Endothelial cell (in vitro differentiated cells): Measurements from ENCODE around the gene UBAC1. TPM values are rescaled to one million over a fixed set of nuclear protein-coding genes. Genes with fewer than 3 reads are reported as not detected.

ENCODE experiments used
- DNase-seq: peaks from one replicate; pipeline ENCODE4 v3.0.0; 2021; ENCODE audit warnings: low spot score
- H3K27ac Mint-ChIP-seq: one replicate; pipeline ENCODE4 v1.8.0; 2021; ENCODE audit warnings: mixed read lengths, inconsistent platforms; ENCODE audit not compliant: unreplicated experiment
- H3K27me3 Mint-ChIP-seq: one replicate; pipeline ENCODE4 v1.8.0; 2021; ENCODE audit warnings: mild to moderate bottlenecking, moderate library complexity, mixed read lengths, inconsistent platforms; ENCODE audit not compliant: unreplicated experiment
- H3K36me3 Mint-ChIP-seq: one replicate; pipeline ENCODE4 v1.8.0; 2021; ENCODE audit warnings: mild to moderate bottlenecking, low read depth, mixed read lengths, inconsistent platforms; ENCODE audit not compliant: unreplicated experiment
- H3K4me1 Mint-ChIP-seq: one replicate; pipeline ENCODE4 v1.8.0; 2021; ENCODE audit warnings: mild to moderate bottlenecking, mixed read lengths, inconsistent platforms; ENCODE audit not compliant: unreplicated experiment
- H3K4me3 Mint-ChIP-seq: one replicate; pipeline ENCODE4 v1.8.0; 2021; ENCODE audit warnings: mild to moderate bottlenecking, mixed read lengths, inconsistent platforms; ENCODE audit not compliant: unreplicated experiment
- H3K9me3 Mint-ChIP-seq: one replicate; pipeline ENCODE4 v1.8.0; 2021; ENCODE audit warnings: mixed read lengths, inconsistent platforms; ENCODE audit not compliant: unreplicated experiment
- CTCF ChIP-seq: fragments of 200-600 bp; sonication (generic); IDR thresholded peaks from one replicate; pipeline ENCODE4 v1.5.0; 2021; ENCODE audit warnings: antibody characterized with exemption; ENCODE audit not compliant: unreplicated experiment
- total RNA-seq: library from RNA; stranded (reverse); fragmentation: NEBNext Ultra II Directional; extraction: Animal tissue kit (Norgen Biotek cat#: 25700); gene quantifications from one replicate; pipeline ENCODE4 v1.2.1, GENCODE V29; 2021; ENCODE audit not compliant: unreplicated experiment

Gene UBAC1
- total RNA-seq, 1 donor from 2014 or later: 46.8 TPM

DNA sequence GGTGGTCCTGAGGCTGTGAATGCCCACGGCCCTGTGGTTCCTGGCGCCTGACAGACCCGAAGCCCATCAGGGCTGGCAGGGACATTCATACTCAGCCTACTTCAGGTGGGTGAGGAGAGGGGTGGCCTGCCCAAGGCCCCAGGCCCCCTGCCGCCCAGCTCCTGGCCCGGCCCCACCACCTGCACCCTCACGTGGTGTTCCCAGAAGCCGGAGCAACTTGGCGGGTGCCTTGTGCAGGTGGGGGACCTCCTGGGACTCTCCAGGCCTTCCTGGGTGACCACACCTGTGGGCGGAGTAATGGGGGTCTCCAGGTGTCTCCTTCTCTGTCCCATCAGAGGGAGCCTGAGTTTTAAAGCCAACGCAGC lies 36.8 kb upstream of the UBAC1 start:
- H3K9me3 Mint-ChIP-seq: no peaks in the 10 kb centered on the region
- H3K36me3 Mint-ChIP-seq: no peaks in the 10 kb centered on the region
- no peak for DNase-seq
- H3K4me1 Mint-ChIP-seq: peaks cover 5% of the 10 kb centered on the region
- peaks cover 2% of the 10 kb centered on the region for H3K27me3 Mint-ChIP-seq
- TF ChIP-seq CTCF: no peak
- H3K27ac Mint-ChIP-seq: no peak overlapping the region
- H3K4me3 Mint-ChIP-seq: no peak overlapping the region

DNA sequence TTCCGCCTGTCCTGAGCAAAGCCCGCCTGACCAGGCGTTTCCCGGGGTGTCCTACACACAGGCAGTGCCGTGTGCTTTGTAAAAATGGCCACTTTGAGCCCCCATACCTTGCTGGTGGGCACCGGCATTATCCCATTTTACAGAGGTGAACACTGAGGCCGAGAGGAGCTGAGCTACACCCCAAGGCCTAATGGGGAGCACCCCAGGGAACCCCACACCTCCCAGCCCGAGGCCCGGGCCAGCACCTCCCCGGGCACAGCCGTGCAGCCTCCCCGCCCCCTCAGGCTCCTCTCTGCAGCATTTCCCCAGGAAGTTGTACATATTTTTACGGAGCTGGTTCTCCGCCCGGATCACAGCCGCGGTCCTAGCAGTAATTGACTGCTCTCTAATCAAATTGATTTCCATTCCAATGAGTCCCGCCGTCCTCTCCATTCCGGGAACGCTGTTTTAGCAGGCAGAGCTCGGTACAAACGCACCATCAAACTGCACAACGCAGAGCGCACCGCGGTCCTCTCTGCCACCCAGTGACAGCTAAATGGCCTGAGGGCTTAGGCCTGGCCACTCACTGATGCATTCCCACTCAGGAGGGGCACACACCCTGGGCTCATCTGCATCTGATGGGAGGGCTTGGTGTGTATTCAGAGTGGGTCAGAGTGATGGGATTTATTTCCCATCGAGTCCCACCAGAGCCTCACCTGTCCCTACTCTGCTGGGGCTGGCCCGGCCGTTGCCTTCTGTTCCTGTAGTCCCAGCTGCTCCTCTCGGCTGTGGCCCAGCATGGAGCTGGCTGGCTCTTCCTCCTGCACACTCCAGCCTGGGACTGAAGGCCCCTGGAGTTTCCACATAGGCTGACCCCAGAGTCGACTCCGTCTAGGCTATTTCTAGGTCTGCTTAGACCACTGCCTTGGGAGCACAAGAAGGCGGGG lies 36.2 kb upstream of the UBAC1 start:
- H3K4me1 Mint-ChIP-seq: peaks cover 5% of the 10 kb centered on the region

GRCh38 chr9:135995816-135996215 lies 34.6 kb upstream of the UBAC1 start:
- peaks cover 8% of the 10 kb centered on the region for H3K4me1 Mint-ChIP-seq
- H3K27ac Mint-ChIP-seq: no peak overlapping the region
- H3K9me3 Mint-ChIP-seq: no peaks in the 10 kb centered on the region
- H3K27me3 Mint-ChIP-seq: peaks cover 5% of the 10 kb centered on the region
- H3K36me3 Mint-ChIP-seq: no peaks in the 10 kb centered on the region
- DNase-seq: no peak
- no peak for TF ChIP-seq CTCF
- H3K4me3 Mint-ChIP-seq: no peak overlapping the region

More for the DNA sequence above, 36.2 kb upstream of the UBAC1 start:
- H3K27ac Mint-ChIP-seq: no peak overlapping the region
- no peaks in the 10 kb centered on the region for H3K36me3 Mint-ChIP-seq
- peaks cover 2% of the 10 kb centered on the region for H3K27me3 Mint-ChIP-seq
- H3K9me3 Mint-ChIP-seq: no peaks in the 10 kb centered on the region
- DNase-seq: no peak
- H3K4me3 Mint-ChIP-seq: no peak overlapping the region
- no peak for TF ChIP-seq CTCF

DNA sequence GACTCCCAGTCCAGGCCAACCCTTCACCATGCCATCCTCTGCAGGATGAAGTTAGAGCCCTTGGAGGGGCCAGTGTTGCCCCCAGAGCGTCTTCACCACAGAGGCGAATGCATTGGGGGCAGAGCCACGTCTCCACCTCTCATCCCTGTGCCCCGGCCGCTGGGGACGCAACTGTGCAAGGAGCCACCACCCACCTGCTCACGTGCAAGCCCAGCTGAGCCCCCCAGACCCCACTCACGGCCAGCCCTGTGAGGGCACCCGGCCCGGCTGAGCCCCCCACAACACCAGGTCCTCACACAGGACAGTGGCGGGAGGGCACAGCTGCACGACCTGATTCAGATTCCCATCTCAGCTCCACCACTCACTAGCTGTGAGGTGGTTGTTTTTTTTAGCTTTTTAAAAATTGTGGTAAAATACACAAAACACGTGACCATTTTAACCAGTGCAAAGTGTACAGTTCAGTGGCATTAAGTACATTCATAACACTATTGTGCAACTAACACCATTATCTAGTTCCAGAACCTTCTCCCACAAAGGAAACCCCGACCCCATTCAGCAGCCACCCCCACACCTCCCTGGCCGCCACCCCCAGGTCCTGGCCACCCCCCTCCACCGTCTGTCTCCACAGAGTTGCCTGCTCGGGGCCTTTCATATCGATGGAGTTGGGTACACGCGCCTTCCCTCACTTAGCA lies 33.5 kb upstream of the UBAC1 start:
- Mint-ChIP-seq H3K27me3 (peaks cover 5% of the 10 kb centered on the region), H3K27ac (no peak overlapping the region), H3K4me3 (no peak overlapping the region), H3K36me3 (no peaks in the 10 kb centered on the region), H3K9me3 (no peaks in the 10 kb centered on the region), H3K4me1 (peaks cover 8% of the 10 kb centered on the region)
- no peak for TF ChIP-seq CTCF
- no peak for DNase-seq
